GM12801 (cell line): ENCODE measurements around the gene SDC3.

Experiments used
- TF ChIP-seq, protein P1 (sequence below): IDR thresholded peaks from one replicate; pipeline ENCODE4 v1.5.1; 2011; ENCODE audit warnings: control low read depth; ENCODE audit not compliant: insufficient read length; ENCODE audit errors: extremely low read depth

SDC3 gene

GRCh38 chr1:30872948-30873263, 35.7 kb downstream of the SDC3 start:
- TF ChIP-seq, protein P1, sequence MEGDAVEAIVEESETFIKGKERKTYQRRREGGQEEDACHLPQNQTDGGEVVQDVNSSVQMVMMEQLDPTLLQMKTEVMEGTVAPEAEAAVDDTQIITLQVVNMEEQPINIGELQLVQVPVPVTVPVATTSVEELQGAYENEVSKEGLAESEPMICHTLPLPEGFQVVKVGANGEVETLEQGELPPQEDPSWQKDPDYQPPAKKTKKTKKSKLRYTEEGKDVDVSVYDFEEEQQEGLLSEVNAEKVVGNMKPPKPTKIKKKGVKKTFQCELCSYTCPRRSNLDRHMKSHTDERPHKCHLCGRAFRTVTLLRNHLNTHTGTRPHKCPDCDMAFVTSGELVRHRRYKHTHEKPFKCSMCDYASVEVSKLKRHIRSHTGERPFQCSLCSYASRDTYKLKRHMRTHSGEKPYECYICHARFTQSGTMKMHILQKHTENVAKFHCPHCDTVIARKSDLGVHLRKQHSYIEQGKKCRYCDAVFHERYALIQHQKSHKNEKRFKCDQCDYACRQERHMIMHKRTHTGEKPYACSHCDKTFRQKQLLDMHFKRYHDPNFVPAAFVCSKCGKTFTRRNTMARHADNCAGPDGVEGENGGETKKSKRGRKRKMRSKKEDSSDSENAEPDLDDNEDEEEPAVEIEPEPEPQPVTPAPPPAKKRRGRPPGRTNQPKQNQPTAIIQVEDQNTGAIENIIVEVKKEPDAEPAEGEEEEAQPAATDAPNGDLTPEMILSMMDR: no peak

GRCh38 chr1:30872033-30872947, 36.3 kb downstream of the SDC3 start:
- TF ChIP-seq, protein P1: no peak

DNA sequence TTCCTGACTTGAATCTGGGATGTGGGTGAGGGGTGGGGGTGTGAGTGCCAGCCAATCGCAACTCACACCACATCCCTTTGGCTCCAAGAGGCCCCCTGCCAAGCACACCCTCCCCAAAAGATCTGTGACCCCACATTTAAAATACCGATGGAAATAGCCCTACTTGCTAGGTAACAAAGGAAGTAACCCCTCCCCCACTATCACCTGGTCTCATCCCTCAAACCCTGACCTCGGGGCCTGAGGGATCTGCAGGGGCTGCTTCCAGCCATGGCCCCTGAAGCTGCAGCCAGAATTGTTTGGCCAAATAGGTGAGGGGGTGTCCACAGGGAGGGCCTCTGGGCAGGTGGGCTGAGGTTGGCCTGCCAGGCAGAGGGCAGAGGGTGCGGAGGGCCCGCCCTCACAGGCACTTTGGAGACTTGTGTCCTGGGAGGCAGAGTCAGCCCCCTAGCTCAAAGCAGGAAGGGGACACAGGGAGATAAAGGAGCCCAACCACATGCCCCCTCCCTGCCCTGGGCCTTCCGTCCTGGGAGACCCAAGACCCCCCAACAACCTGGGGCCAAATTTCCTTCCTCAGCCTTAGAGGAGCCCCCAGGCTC, 37.2 kb downstream of the SDC3 start:
- TF ChIP-seq, protein P1: no peak

GRCh38 chr1:30870656-30871055, 37.9 kb downstream of the SDC3 start:
- TF ChIP-seq, protein P1: no peak

DNA sequence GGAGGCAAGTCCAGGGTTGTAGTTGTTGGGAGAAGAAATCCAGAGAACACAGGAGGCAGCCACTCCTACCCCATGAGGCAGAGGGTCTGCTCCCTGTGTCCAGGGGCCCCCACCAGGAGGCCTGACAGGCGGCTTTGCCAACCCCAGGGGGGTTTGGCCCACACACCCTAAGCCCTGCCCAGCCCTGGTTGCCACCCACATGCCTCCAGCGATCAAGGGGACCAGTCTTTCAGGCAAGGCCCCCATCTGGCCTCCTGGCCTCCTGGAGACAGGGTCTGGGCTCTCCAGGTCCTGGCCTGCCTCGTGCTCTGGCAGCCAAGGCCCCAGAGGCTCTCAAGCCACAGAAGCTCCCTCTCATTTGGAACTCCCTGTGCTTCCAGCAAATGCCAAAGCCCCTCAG, 38.5 kb downstream of the SDC3 start:
- TF ChIP-seq, protein P1: no peak

DNA sequence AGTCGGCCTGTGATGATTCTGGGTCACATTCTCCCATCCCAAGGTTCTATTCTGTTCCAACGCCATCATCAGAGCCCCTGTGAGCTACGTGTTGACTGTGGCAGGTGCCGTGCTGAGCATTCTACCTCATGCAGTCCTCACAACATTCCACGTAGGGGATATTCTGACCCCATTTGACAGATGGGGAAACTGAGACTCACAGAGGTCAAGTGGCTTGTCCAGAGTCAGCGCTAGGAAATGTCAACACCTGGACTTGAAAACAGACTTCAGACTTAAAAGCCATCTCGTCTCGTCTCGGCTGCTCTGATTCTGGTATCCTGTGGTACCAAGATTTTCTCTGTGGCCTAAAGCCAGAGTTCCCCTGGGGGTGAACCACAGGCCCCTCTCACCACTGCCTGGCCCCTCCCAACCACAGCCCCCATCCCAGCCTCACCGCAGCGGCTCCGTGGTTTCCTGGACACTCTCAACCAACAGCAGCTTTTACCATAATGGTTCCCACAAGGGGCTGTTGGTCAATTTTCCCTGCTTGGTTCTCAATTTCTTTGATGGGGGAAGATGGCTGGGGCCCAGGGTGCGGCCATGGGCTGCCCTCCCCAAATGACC, 39.6 kb downstream of the SDC3 start:
- TF ChIP-seq, protein P1: no peak

GRCh38 chr1:30867537-30867936, 41.0 kb downstream of the SDC3 start:
- TF ChIP-seq, protein P1: no peak
